GM10266 (cell line): ENCODE measurements around the gene CSH1.
"Not testable (repeated sequence)": the region's sequence is repeated elsewhere in the genome, so short reads cannot be mapped to it uniquely, and the experiment has no call there.

Source experiments
- DNase-seq: peaks from one replicate; pipeline ENCODE4 v3.0.0; 2012; ENCODE audit errors: extremely low spot score
- CTCF ChIP-seq: IDR thresholded peaks from 2 replicates; pipeline ENCODE4 v1.5.1; 2012; ENCODE audit warnings: mild to moderate bottlenecking, low read depth; ENCODE audit not compliant: control insufficient read depth, insufficient read depth; ENCODE audit errors: missing control alignments

Gene CSH1

GRCh38 chr17:63927464-63928171, 31.2 kb upstream of the CSH1 start:
- DNase-seq = no peak
- no peak for TF ChIP-seq CTCF

DNA sequence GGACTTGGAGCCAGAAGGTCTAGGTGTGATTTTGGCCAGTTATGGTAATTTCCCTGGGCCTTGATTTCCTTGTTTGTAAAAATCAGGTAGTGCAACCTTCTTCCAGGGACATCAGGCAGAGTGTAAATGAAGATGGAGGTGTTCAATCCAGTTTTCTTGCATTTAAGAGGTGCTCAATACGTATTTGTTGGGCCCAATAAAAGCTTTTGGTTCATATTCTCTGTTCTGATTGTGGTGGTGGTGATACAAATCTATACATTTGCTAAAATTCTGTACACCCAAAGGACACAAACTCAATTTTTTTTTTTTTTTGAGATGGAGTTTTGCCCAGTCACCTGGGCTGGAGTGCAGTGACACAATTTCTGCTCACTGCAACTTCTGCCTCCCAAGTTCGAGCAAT, 29.8 kb upstream of the CSH1 start:
- no peak for DNase-seq
- TF ChIP-seq CTCF = no peak

DNA sequence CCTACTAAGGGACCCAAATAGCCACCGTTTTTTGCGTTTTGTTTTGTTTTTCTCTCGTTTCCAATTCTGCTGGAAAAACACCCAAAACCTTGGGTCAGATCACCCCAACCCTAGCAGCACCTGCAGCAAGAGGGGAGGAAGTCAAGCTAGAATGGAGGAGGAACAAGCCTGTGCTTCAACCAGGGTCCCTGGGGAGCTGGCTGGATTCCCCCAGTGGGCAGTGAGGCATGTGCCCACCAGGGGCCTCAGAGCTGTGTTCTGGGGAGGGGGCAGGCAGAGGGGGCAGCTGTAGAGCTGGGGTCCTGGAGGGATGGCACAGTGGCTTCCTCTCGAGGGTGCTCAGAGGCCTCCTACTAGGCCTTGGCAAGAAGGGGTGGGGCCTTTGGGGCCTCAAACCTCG, 29.2 kb upstream of the CSH1 start:
- DNase-seq = no peak

DNA sequence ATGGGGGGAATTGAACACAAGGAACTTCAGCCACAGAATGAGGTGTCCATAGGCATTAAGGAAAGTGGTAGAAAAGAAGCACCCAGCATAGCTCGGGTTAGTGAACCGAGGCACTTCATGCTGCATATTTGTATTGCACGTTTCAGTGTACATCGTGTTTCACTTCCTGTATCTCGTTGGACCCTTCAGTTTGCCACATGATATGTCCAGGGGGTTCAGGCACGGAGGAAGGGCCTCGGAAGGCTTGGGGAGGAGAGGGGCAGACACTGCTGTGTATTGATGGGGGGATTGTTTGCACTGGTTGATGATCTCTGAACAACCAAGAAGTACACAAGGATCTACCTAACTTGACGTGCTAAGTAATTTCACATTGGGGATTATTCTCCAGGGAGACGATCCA, 26.0 kb upstream of the CSH1 start:
- DNase-seq = not testable (repeated sequence)

More for the DNA sequence above, 29.2 kb upstream of the CSH1 start:
- TF ChIP-seq CTCF = no peak

- DNase-seq = not testable (repeated sequence)
Measured at GRCh38 chr17:63920779-63921178, 24.4 kb upstream of the CSH1 start.

- not testable (repeated sequence) for DNase-seq
Measured at GRCh38 chr17:63920050-63920449, 23.7 kb upstream of the CSH1 start.

- DNase-seq = peak; percentile 79
- peak; percentile 94 for TF ChIP-seq CTCF
Measured at GRCh38 chr17:63919311-63919723, 22.9 kb upstream of the CSH1 start.

GRCh38 chr17:63918789-63919305, 22.5 kb upstream of the CSH1 start, which contains the start of gene GH1:
TSS of gene GH1 (minus strand) at chr17:63918839. CDS start at chr17:63918776, 63 bp downstream.
- DNase-seq = not testable (repeated sequence)

DNA sequence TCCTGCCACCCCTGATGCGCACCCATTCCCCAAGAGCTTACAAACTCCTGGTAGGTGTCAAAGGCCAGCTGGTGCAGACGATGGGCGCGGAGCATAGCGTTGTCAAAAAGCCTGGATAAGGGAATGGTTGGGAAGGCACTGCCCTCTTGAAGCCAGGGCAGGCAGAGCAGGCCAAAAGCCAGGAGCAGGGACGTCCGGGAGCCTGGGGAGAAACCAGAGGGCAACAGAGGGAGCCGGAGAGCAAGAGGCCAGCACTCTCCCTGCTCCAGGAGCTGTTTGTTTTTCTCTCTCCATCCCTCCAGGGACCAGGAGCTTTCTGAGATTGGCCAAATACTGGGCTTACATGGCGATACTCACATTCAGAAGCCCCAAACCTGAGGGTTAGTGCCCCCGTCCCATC, 21.9 kb upstream of the CSH1 start:
- DNase-seq = no peak
- no peak for TF ChIP-seq CTCF

- TF ChIP-seq CTCF = no peak
- no peak for DNase-seq
Measured at GRCh38 chr17:63917646-63918045, 21.3 kb upstream of the CSH1 start.

DNA sequence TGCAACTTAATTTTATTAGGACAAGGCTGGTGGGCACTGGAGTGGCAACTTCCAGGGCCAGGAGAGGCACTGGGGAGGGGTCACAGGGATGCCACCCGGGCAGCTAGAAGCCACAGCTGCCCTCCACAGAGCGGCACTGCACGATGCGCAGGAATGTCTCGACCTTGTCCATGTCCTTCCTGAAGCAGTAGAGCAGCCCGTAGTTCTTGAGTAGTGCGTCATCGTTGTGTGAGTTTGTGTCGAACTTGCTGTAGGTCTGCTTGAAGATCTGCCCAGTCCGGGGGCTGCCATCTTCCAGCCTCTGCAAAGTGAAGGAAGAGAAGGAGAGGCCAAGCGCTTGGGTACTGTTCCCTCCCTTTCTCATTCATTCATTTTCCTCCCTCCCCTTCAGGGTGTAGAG, 20.8 kb upstream of the CSH1 start:
- not testable (repeated sequence) for DNase-seq
